HepG2 (cell line): Measurements from ENCODE around the gene LRRC73. TPM values are rescaled to one million over a fixed set of nuclear protein-coding genes. Genes with fewer than 3 reads are reported as not detected.

Experiments used
- ATAC-seq: fragments of 200-7000 bp; cut with Tn5 transposase; 3 replicates; pipeline ENCODE4 v1.9.1; 2020; ENCODE audit warnings: mild to moderate bottlenecking, moderate library complexity
- BruUV-seq: library from RNA; stranded (reverse); fragments of 400-500 nt; replicated peaks from 2 replicates; lab custom pipeline; 2021; lab: Mats Ljungman, UMichigan
- CTCF ChIA-PET: fragments of 300-600 bp; formaldehyde crosslinking; extraction: SDS; loops from one replicate; lab custom pipeline; 2021; ENCODE audit warnings: low total read pairs, inconsistent platforms, low intra/inter-chr PET ratio; lab: Yijun Ruan, JAX
- POLR2A ChIA-PET: fragments of 350-600 bp; sonication (Branson Sonifier 250); formaldehyde crosslinking; loops from one replicate; lab custom pipeline; 2020; ENCODE audit warnings: antibody characterized with exemption, inconsistent platforms; lab: Yijun Ruan, JAX
- DNase-seq: peaks from one replicate; pipeline ENCODE4 v3.0.0-alpha.2; 2015; ENCODE audit warnings: low spot score
- FAIRE-seq: peaks from 3 replicates; lab custom pipeline; 2011; peaks lifted over from hg19 to GRCh38; lab: Jason Lieb, UNC
- H2AFZ ChIP-seq: one replicate; pipeline ENCODE4 v1.6.1; 2011; ENCODE audit warnings: low read length, inconsistent platforms
- H3K27ac ChIP-seq: fragments of 300-600 bp; 3 replicates; pipeline ENCODE4 v1.8.0; 2011; ENCODE audit warnings: mixed run types, mild to moderate bottlenecking, mixed read lengths, low read length, inconsistent platforms; ENCODE audit not compliant: insufficient read depth; ENCODE audit errors: extremely low read length
- H3K27me3 ChIP-seq, 2 experiments: fragments of 200-600 bp in 1 of 2; 2 replicates in 1 of 2; 3 replicates in 1 of 2; pipeline versions ENCODE4 v1.6.0 to v1.8.0; 2011; ENCODE audit warnings: low read length in 2 of 2, mild to moderate bottlenecking in 2 of 2, moderate library complexity in 2 of 2, inconsistent platforms in 1 of 2; ENCODE audit not compliant: insufficient read depth in 2 of 2, control insufficient read depth in 1 of 2
- H3K36me3 ChIP-seq, 2 experiments: fragments of 200-600 bp in 1 of 2; replicated peaks in 1 of 2; 2 replicates in 1 of 2; 3 replicates in 1 of 2; pipeline versions ENCODE4 v1.5.1 to v1.8.0; 2011; ENCODE audit warnings: low read length in 2 of 2, inconsistent platforms in 1 of 2; ENCODE audit not compliant: insufficient read depth in 2 of 2, control insufficient read depth in 1 of 2
- H3K4me1 ChIP-seq: 2 replicates; pipeline ENCODE4 v1.5.1; 2012; ENCODE audit warnings: low read length, inconsistent platforms; ENCODE audit not compliant: insufficient read depth
- H3K4me2 ChIP-seq: 2 replicates; pipeline ENCODE4 v1.6.0; 2011; ENCODE audit warnings: low read depth, low read length, inconsistent platforms
- H3K4me3 ChIP-seq, 3 experiments: fragments of 200-600 bp in 1 of 3; sonication (generic), shearing (Covaris generic) in 1 of 3; replicated peaks in 1 of 3; 2 replicates each; pipeline ENCODE4 v1.5.1; 2011 to 2016; ENCODE audit warnings: low read length in 3 of 3, inconsistent platforms in 2 of 3, low read depth in 2 of 3, mild to moderate bottlenecking in 2 of 3, control low read depth in 1 of 3, mixed read lengths in 1 of 3; ENCODE audit not compliant: insufficient read depth in 1 of 3
- H3K79me2 ChIP-seq: one replicate; pipeline ENCODE4 v1.6.1; 2011; ENCODE audit warnings: low read length, inconsistent platforms; ENCODE audit not compliant: insufficient read depth
- H3K9ac ChIP-seq: 2 replicates; pipeline ENCODE4 v1.6.0; 2011; ENCODE audit warnings: mild to moderate bottlenecking, low read depth, low read length, inconsistent platforms; ENCODE audit not compliant: insufficient read depth
- H3K9me3 ChIP-seq: 2 replicates; pipeline ENCODE4 v1.5.1; 2012; ENCODE audit warnings: mild to moderate bottlenecking, low read length
- H4K20me1 ChIP-seq: 2 replicates; pipeline ENCODE4 v1.6.0; 2011; ENCODE audit warnings: inconsistent platforms, mild to moderate bottlenecking, low read length, moderate library complexity; ENCODE audit not compliant: insufficient read depth
- GABPA ChIP-seq, 2 experiments: IDR thresholded peaks; 2 replicates each; pipeline ENCODE4 v1.6.1; 2011 to 2016; ENCODE audit warnings: low read depth in 2 of 2, low read length in 1 of 2, missing biosample characterization in 1 of 2, missing genetic modification characterization in 1 of 2
- POLR2A ChIP-seq, 2 experiments: IDR thresholded peaks; 2 replicates each; pipeline ENCODE4 v1.6.1; 2011; ENCODE audit warnings: low read depth in 2 of 2, low read length in 2 of 2, mild to moderate bottlenecking in 1 of 2, moderate library complexity in 1 of 2; ENCODE audit not compliant: insufficient read depth in 1 of 2
- ZNF800 ChIP-seq: sonication (generic); formaldehyde crosslinking; IDR thresholded peaks from 2 replicates; pipeline ENCODE4 v1.4.0; 2020; ENCODE audit warnings: missing genetic modification reagents
- WGBS: methylation state at CpG from one replicate; pipeline ENCODE4 v1.1.6; 2017; ENCODE audit warnings: low lambda C conversion rate; 5-methylcytosine and 5-hydroxymethylcytosine counted together
- in situ Hi-C: cut with HindIII; loops from 2 replicates; pipeline ENCODE4 v1.10.0; 2017; ENCODE audit warnings: low pct_unique_long_range_greater_than_20kb; ENCODE audit not compliant: extremely low pct_ligation_motif_present
- intact Hi-C: fragments of 100-400 bp; cut with micrococcal nuclease; formaldehyde crosslinking; loops from one replicate; pipeline ENCODE4 v1.10.0; 2022; ENCODE audit not compliant: unreplicated experiment
- polyA plus RNA-seq, 8 experiments: library from polyadenylated mRNA; depleted of rRNA in 3 of 8; stranded (reverse) in 7 of 8; unstranded in 1 of 8; fragments of >200 nt; fragmentation: Illumina TruSeq in 4 of 8; extraction: Trizol in 4 of 8; gene quantifications; 2 replicates each; pipeline versions ENCODE4 v1.2.1 to v1.2.3, GENCODE V29; 2011 to 2016; ENCODE audit warnings: low read depth in 4 of 8, missing spikeins in 1 of 8, mixed read lengths in 1 of 8; ENCODE audit not compliant: insufficient read depth in 1 of 8
- total RNA-seq, 5 experiments: library from RNA; depleted of rRNA; stranded (reverse); fragments of >200 nt; fragmentation: Illumina TruSeq; extraction: Trizol; gene quantifications; 2 replicates each; pipeline ENCODE4 v1.2.3, GENCODE V29; 2016; ENCODE audit warnings: low read depth in 1 of 5
- TF ChIP-seq, protein P1 (sequence below): sonication (generic); formaldehyde crosslinking; IDR thresholded peaks from 2 replicates; pipeline ENCODE4 v1.5.0; 2020; ENCODE audit warnings: mild to moderate bottlenecking, missing genetic modification reagents
- TF ChIP-seq, protein P2 (sequence below): sonication (generic); formaldehyde crosslinking; IDR thresholded peaks from 2 replicates; pipeline ENCODE4 v1.4.0; 2020; ENCODE audit warnings: missing genetic modification reagents, borderline replicate concordance

Gene LRRC73
- total and polyA plus RNA-seq, 2 of the 13 experiments (the other 11 are each of a cell fraction or from before 2014, with no cell fraction given) = 0.11 to 0.12 TPM

DNA sequence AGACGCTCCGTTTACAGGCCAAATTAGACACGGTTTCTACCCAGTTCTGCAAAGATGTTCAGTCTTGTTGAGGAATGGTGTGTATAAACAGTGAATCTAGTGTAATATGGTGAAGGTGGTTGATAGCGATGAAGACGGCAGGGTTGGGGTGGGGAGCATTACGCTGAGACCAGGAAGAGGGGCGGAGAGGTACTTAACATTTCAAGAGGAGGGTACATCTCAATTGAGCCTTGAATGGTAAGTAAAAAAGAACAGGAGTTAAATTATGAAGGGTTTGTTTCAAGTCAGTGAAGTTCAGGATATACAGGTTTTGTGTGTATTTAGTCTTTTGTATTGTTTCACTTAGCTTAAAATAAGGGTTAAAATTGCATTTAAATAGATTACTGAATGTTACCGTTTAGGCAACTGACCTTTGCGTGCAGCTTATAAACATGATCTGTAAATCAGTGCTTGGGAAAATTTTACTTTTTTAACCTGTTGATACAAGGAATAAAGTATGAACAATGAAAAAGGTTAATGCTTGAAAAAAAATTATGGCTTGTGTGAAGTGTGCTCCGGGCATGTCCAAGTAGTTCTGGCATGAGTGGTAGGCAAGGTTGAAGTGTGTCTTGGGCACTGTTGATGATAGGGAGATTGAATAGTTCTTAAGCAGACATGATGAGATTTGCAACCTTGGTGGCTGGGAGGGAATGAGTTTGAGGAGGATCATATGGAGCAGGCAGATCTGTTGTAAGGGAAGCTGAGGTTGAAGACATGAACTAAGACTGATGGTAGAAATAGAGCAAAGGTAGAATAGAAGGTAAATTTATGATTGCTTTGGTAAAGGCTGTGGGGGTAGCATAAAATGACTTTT is 7.6 kb upstream of the LRRC73 start (continued):
- TF ChIP-seq, protein P1, sequence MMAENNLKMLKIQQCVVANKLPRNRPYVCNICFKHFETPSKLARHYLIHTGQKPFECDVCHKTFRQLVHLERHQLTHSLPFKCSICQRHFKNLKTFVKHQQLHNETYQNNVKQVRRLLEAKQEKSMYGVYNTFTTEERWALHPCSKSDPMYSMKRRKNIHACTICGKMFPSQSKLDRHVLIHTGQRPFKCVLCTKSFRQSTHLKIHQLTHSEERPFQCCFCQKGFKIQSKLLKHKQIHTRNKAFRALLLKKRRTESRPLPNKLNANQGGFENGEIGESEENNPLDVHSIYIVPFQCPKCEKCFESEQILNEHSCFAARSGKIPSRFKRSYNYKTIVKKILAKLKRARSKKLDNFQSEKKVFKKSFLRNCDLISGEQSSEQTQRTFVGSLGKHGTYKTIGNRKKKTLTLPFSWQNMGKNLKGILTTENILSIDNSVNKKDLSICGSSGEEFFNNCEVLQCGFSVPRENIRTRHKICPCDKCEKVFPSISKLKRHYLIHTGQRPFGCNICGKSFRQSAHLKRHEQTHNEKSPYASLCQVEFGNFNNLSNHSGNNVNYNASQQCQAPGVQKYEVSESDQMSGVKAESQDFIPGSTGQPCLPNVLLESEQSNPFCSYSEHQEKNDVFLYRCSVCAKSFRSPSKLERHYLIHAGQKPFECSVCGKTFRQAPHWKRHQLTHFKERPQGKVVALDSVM (CRISPR knock-in tag) = no peak
- TF ChIP-seq, all 625 proteins: peak for 9

DNA sequence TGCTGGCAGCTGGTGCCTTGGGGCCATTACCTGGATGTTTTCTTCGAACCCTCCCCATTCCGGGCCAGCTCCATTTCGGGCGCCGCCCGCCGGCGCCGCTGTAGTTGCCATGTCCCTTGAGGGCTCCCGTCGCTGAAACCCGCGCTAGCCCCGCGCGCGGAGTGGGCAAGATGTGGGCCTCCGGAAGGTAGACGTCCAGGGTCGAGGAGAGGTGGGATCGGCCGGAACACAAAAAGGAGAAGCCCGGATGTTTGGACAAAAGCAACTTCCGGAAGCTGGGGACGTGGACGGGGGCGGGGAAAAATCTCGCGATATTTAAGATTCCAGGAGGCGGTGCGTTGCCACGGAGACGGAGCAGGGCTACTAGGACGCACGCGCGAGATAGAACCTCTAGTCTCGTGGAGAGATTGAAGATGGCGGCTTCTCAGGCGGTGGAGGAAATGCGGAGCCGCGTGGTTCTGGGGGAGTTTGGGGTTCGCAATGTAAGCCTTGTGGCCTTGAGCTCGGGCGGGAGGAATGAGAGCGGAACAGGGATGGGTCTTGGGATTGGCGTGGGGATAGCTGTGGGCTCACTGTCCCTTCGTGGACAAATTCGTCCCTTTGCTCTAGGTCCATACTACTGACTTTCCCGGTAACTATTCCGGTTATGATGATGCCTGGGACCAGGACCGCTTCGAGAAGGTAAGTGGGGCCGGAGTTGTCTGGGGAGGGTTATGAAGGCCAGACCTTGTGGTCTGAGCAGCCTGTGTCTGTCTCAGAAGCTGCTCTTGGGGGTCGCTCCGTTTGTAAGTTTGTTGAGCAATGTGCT is 6.8 kb upstream of the LRRC73 start, which contains the start of the genes POLR1C and YIPF3:
Gene POLR1C (plus strand): TSS at position 393 of the 808 bp plus-strand sequence. CDS start 21 bp downstream, at position 414.
Gene YIPF3 (minus strand): TSS at position 230 of the 808 bp plus-strand sequence. CDS start 119 bp downstream, at position 111.
- intact Hi-C loops = loop anchor here (5.0 kb wide), 1 partner anchor 60 kb away; the partner anchor contains the start of genes POLH and XPO5
- Histone ChIP-seq H2AFZ (no peak within 1 kb of the TSS), H3K4me1 (peaks cover 36% of the 10 kb centered on the region), H3K79me2 (peaks cover 52% of the 10 kb centered on the region), H3K9ac (peak within 1 kb of the TSS; percentile 98), H3K27ac (peak within 1 kb of the TSS; percentile 74), H3K36me3 (peaks cover 37 to 64% of the 10 kb centered on the region in 2 experiments), H3K4me2 (peak within 1 kb of the TSS; percentile 96), H4K20me1 (no peaks in the 10 kb centered on the region), H3K9me3 (no peaks in the 10 kb centered on the region), H3K27me3 (peaks cover 0 to 5% of the 10 kb centered on the region in 2 experiments; a peak in 1 of 5 replicates), H3K4me3 (peak within 1 kb of the TSS; percentile 85 to 99 (median 93))
- no TSS peak for BruUV-seq
- ATAC-seq = peak; percentile 90
- in situ Hi-C loops = no loop called here
- ChIA-PET CTCF (no interaction called here), POLR2A (interaction anchor here (0.6 to 2.0 kb wide), 16 partner anchors 10 to 503 kb away, joined by 3 to 11 read pairs (median 4); partner anchors contain the start of genes ABCC10, CUL7, GTPBP2 and KLHDC3)
- 1% methylated on average over 56 of the region's 57 CpGs for WGBS
- DNase-seq = peak; percentile 98
- FAIRE-seq = peak; percentile 88
- TF ChIP-seq GABPA (IDR thresholded peaks at IDR 0.05; ENCODE audit: low read depth, low read length) (no peak), GABPA (CRISPR knock-in tag; IDR thresholded peaks at IDR 0.05; ENCODE audit: low read depth) (peak; percentile 99), POLR2A (IDR thresholded peaks at IDR 0.05; ENCODE audit: insufficient read depth in 1 of 2, low read depth in 2 of 2, low read length in 2 of 2) (peak in 1 of 2 experiments; percentile 97; a peak in 2 of 4 replicates), ZNF800 (CRISPR knock-in tag) (no peak)
- TF ChIP-seq, protein P2, sequence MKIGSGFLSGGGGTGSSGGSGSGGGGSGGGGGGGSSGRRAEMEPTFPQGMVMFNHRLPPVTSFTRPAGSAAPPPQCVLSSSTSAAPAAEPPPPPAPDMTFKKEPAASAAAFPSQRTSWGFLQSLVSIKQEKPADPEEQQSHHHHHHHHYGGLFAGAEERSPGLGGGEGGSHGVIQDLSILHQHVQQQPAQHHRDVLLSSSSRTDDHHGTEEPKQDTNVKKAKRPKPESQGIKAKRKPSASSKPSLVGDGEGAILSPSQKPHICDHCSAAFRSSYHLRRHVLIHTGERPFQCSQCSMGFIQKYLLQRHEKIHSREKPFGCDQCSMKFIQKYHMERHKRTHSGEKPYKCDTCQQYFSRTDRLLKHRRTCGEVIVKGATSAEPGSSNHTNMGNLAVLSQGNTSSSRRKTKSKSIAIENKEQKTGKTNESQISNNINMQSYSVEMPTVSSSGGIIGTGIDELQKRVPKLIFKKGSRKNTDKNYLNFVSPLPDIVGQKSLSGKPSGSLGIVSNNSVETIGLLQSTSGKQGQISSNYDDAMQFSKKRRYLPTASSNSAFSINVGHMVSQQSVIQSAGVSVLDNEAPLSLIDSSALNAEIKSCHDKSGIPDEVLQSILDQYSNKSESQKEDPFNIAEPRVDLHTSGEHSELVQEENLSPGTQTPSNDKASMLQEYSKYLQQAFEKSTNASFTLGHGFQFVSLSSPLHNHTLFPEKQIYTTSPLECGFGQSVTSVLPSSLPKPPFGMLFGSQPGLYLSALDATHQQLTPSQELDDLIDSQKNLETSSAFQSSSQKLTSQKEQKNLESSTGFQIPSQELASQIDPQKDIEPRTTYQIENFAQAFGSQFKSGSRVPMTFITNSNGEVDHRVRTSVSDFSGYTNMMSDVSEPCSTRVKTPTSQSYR (CRISPR knock-in tag) = no peak; the same call in 1 of the 2 replicates
